Left lung (tissue), 10 donors: Measurements from ENCODE around the gene PIK3C3. TPM values are rescaled to one million over a fixed set of nuclear protein-coding genes. Genes with fewer than 3 reads are reported as not detected.

Experiments used
- ATAC-seq: fragments of 200-7000 bp; cut with Tn5 transposase; one replicate; pipeline ENCODE4 v1.9.1; 2020; ENCODE audit warnings: moderate library complexity
- DNase-seq, 4 donors: peaks; one replicate each; pipeline ENCODE4 v3.0.0-alpha.2; 2013 to 2020
- H3K27ac ChIP-seq, 2 donors: fragments of 200-600 bp; sonication (generic) in 1 of 2; one replicate each; pipeline versions ENCODE4 v1.5.0 to v1.8.0; 2020 to 2021
- H3K27me3 ChIP-seq, 2 donors: fragments of 200-600 bp; sonication (generic) in 1 of 2; one replicate each; pipeline versions ENCODE4 v1.5.0 to v1.8.0; 2020 to 2021
- H3K36me3 ChIP-seq, 2 donors: fragments of 200-600 bp; sonication (generic) in 1 of 2; one replicate each; pipeline versions ENCODE4 v1.5.0 to v1.8.0; 2020 to 2021
- H3K4me1 ChIP-seq, 2 donors: fragments of 200-600 bp; one replicate each; pipeline ENCODE4 v1.8.0; 2021
- H3K4me3 ChIP-seq, 2 donors: fragments of 200-600 bp; sonication (generic) in 1 of 2; one replicate each; pipeline versions ENCODE4 v1.5.0 to v1.8.0; 2020 to 2021; ENCODE audit warnings: mild to moderate bottlenecking in 1 of 2
- H3K9me3 ChIP-seq, 2 donors: fragments of 200-600 bp; sonication (generic) in 1 of 2; one replicate each; pipeline versions ENCODE4 v1.5.0 to v1.8.0; 2020 to 2021
- CTCF ChIP-seq, 2 donors: fragments of 200-600 bp; sonication (generic) in 1 of 2; IDR thresholded peaks; one replicate each; pipeline versions ENCODE4 v1.5.0 to v1.8.0; 2021; ENCODE audit warnings: antibody characterized with exemption in 2 of 2
- intact Hi-C, 2 donors: fragments of 100-400 bp; cut with DNase I; formaldehyde crosslinking; loops; one replicate each; pipeline versions ENCODE4 v1.11.2 to v1.14.2; 2022
- polyA plus RNA-seq, 6 donors: library from polyadenylated mRNA; unstranded; fragments of 120-200 nt; gene quantifications; one replicate each; pipeline ENCODE4 v1.2.1, GENCODE V29; 2013; ENCODE audit not compliant: insufficient read length in 6 of 6
- total RNA-seq, 2 donors: library from RNA; stranded (reverse); fragmentation: NEBNext Ultra II Directional; extraction: Animal tissue kit (Norgen Biotek cat#: 25700); gene quantifications; one replicate each; pipeline ENCODE4 v1.2.1, GENCODE V29; 2021
- donor health status: DM: no; HTN: yes; CAD: no.
- donor health status: DM: no; HTN: no; CAD: no.

Gene PIK3C3
- total and polyA plus RNA-seq, 8 donors, result 40.3 to 75.2 (median 55.2) TPM

- intact Hi-C loops, result no loop called here
- DNase-seq, result no peak
- Histone ChIP-seq H3K27me3 (peaks cover 0 to 14% of the 10 kb centered on the region in 2 donors), H3K36me3 (no peaks in the 10 kb centered on the region), H3K4me1 (no peaks in the 10 kb centered on the region), H3K4me3 (no peak overlapping the region), H3K9me3 (no peaks in the 10 kb centered on the region), H3K27ac (no peak overlapping the region)
- no peak for TF ChIP-seq CTCF (IDR thresholded peaks at IDR 0.05)
- ATAC-seq, result no peak
Measured at GRCh38 chr18:41940506-41941215, 14.4 kb upstream of the PIK3C3 start.

- Histone ChIP-seq H3K4me3 (no peak overlapping the region), H3K27me3 (peaks cover 10 to 18% of the 10 kb centered on the region in 2 donors), H3K36me3 (no peaks in the 10 kb centered on the region), H3K9me3 (no peaks in the 10 kb centered on the region), H3K27ac (no peak overlapping the region), H3K4me1 (no peaks in the 10 kb centered on the region)
- DNase-seq (no peak), ATAC-seq (no peak)
- TF ChIP-seq CTCF (IDR thresholded peaks at IDR 0.05), result no peak
- intact Hi-C loops, result no loop called here
Measured at GRCh38 chr18:41942254-41942653, 12.8 kb upstream of the PIK3C3 start.

GRCh38 chr18:41948544-41949110 lies 6.4 kb upstream of the PIK3C3 start:
- TF ChIP-seq CTCF (IDR thresholded peaks at IDR 0.05), result no peak
- Histone ChIP-seq H3K9me3 (no peaks in the 10 kb centered on the region), H3K27ac (no peak overlapping the region), H3K36me3 (no peaks in the 10 kb centered on the region), H3K27me3 (peaks cover 14 to 32% of the 10 kb centered on the region in 2 donors), H3K4me3 (no peak overlapping the region), H3K4me1 (no peaks in the 10 kb centered on the region)
- DNase-seq (no peak), ATAC-seq (no peak)
- intact Hi-C loops, result no loop called here

- ATAC-seq, result no peak
- intact Hi-C loops, result no loop called here
- H3K27me3 ChIP-seq, result peaks cover 14 to 30% of the 10 kb centered on the region in 2 donors
- H3K9me3 ChIP-seq, result no peaks in the 10 kb centered on the region
- DNase-seq, result no peak
- peaks cover 0 to 1% of the 10 kb centered on the region in 2 donors for H3K4me1 ChIP-seq
- H3K36me3 ChIP-seq, result no peaks in the 10 kb centered on the region
- no peak overlapping the region for H3K4me3 ChIP-seq
- H3K27ac ChIP-seq, result no peak overlapping the region
- no peak for TF ChIP-seq CTCF (IDR thresholded peaks at IDR 0.05)
Measured at GRCh38 chr18:41949206-41949920, 5.7 kb upstream of the PIK3C3 start.

- Histone ChIP-seq H3K36me3 (peaks cover 0 to 30% of the 10 kb centered on the region in 2 donors), H3K4me3 (peak overlapping the region; percentile 58 to 89), H3K9me3 (no peaks in the 10 kb centered on the region), H3K27ac (peak overlapping the region in 1 of 2 donors; percentile 74), H3K4me1 (peaks cover 6 to 34% of the 10 kb centered on the region in 2 donors), H3K27me3 (peaks cover 0 to 3% of the 10 kb centered on the region in 2 donors)
- no peak for TF ChIP-seq CTCF (IDR thresholded peaks at IDR 0.05)
- intact Hi-C loops, result no loop called here
- ATAC-seq (peak; percentile 24), DNase-seq (no peak)
Measured at GRCh38 chr18:41955688-41956087, 654 bp downstream of the PIK3C3 start.
